T-helper 1 cell treated with Interleukin-12 subunit alpha and Interleukin-12 subunit beta and Interleukin-4 antibody, amounts not matched to agents 30 ng/mL and 1 ng/mL, for 36 hours (primary cell): ENCODE measurements around the gene SPEF2. TPM values are rescaled to one million over a fixed set of nuclear protein-coding genes. Genes with fewer than 3 reads are reported as not detected.
"Not testable (repeated sequence)": the region's sequence is repeated elsewhere in the genome, so short reads cannot be mapped to it uniquely, and the experiment has no call there.

ENCODE experiments used
- intact Hi-C: fragments of 100-400 bp; cut with micrococcal nuclease; formaldehyde crosslinking; loops from one replicate; pipeline ENCODE4 v1.15.1; 2024
- total RNA-seq: library from RNA; stranded (reverse); gene quantifications from 2 replicates; pipeline ENCODE4 v1.2.3, GENCODE V29; 2022

SPEF2 gene
- total RNA-seq, 1 donor from 2014 or later = 7.8 TPM

GRCh38 chr5:35815089-35815936, 197.7 kb downstream of the SPEF2 start:
- intact Hi-C loops = loop anchor here (1.0 to 10.0 kb wide), 4 partner anchors 8 to 1059 kb away; partner anchors contain the start of genes NADK2 and NIPBL

GRCh38 chr5:35816881-35817521, 199.3 kb downstream of the SPEF2 start:
- intact Hi-C loops = loop anchor here (10.0 kb wide), 2 partner anchors 428 to 1058 kb away; partner anchors contain the start of genes NADK2 and NIPBL

GRCh38 chr5:35819026-35819425, 201.4 kb downstream of the SPEF2 start:
- intact Hi-C loops = loop anchor here (1.0 to 10.0 kb wide), 3 partner anchors 8 to 1056 kb away; partner anchors contain the start of genes NADK2 and NIPBL

GRCh38 chr5:35819668-35820067, 202.0 kb downstream of the SPEF2 start:
- intact Hi-C loops = loop anchor here (1.0 to 10.0 kb wide), 3 partner anchors 8 to 1055 kb away; partner anchors contain the start of genes NADK2 and NIPBL

- intact Hi-C loops = no loop called here
These were observed 203.1 kb downstream of the SPEF2 start for GRCh38 chr5:35820735-35821134.

GRCh38 chr5:35821513-35821912, 203.8 kb downstream of the SPEF2 start:
- intact Hi-C loops = no loop called here

GRCh38 chr5:35822511-35822910, 204.8 kb downstream of the SPEF2 start:
- intact Hi-C loops = no loop called here

GRCh38 chr5:35823347-35824098, 205.9 kb downstream of the SPEF2 start:
- intact Hi-C loops = loop anchor here (1.0 kb wide), 2 partner anchors 8 to 10 kb away; no protein-coding TSS in a partner anchor

- intact Hi-C loops = no loop called here
These were observed 208.4 kb downstream of the SPEF2 start for GRCh38 chr5:35826056-35826455.

GRCh38 chr5:35826554-35826953, 208.9 kb downstream of the SPEF2 start:
- intact Hi-C loops = no loop called here

- intact Hi-C loops = no loop called here
These were observed 210.5 kb downstream of the SPEF2 start for GRCh38 chr5:35828082-35828598.

GRCh38 chr5:35830587-35830986, 212.9 kb downstream of the SPEF2 start:
- intact Hi-C loops = no loop called here

GRCh38 chr5:35832762-35833161, 215.1 kb downstream of the SPEF2 start:
- intact Hi-C loops = loop anchor here (1.0 to 2.0 kb wide), 5 partner anchors 9 to 162 kb away; no protein-coding TSS in a partner anchor

GRCh38 chr5:35833224-35833623, 215.6 kb downstream of the SPEF2 start:
- intact Hi-C loops = loop anchor here (1.0 to 2.0 kb wide), 5 partner anchors 10 to 162 kb away; no protein-coding TSS in a partner anchor

- intact Hi-C loops = loop anchor here (1.0 to 2.0 kb wide), 7 partner anchors 8 to 219 kb away; partner anchors contain the start of genes IL7R and SPEF2
These were observed 218.4 kb downstream of the SPEF2 start for GRCh38 chr5:35835796-35836742.

GRCh38 chr5:35838370-35839042, 220.8 kb downstream of the SPEF2 start:
- intact Hi-C loops = no loop called here

GRCh38 chr5:35842856-35843255, 225.2 kb downstream of the SPEF2 start:
- intact Hi-C loops = no loop called here

- intact Hi-C loops = not testable (repeated sequence)
These were observed 227.8 kb downstream of the SPEF2 start for GRCh38 chr5:35845508-35845907.

GRCh38 chr5:35847491-35847890, 229.8 kb downstream of the SPEF2 start:
- intact Hi-C loops = no loop called here
